ENCODE measurements around the gene GRAP2.

Gene GRAP2

GRCh38 chr22:39955675-39956074 is 54.8 kb downstream of the GRAP2 start:
- TF ChIP-seq CTCF (IDR thresholded peaks at IDR 0.05; ENCODE audit: low read depth, low read length): no peak
- H3K4me3 ChIP-seq (ENCODE audit: low read depth, low read length): no peak overlapping the region
- H3K36me3 ChIP-seq: no peaks in the 10 kb centered on the region
- no peak for DNase-seq
- peaks cover 6% of the 10 kb centered on the region for H3K4me1 ChIP-seq
- H3K27me3 ChIP-seq: no peaks in the 10 kb centered on the region
- H3K9me3 ChIP-seq: no peaks in the 10 kb centered on the region

- Histone ChIP-seq H3K9me3 (no peaks in the 10 kb centered on the region), H3K4me1 (peaks cover 6% of the 10 kb centered on the region), H3K27me3 (no peaks in the 10 kb centered on the region), H3K36me3 (no peaks in the 10 kb centered on the region), H3K4me3 (ENCODE audit: low read depth, low read length) (no peak overlapping the region)
- TF ChIP-seq CTCF (IDR thresholded peaks at IDR 0.05; ENCODE audit: low read depth, low read length): no peak
- DNase-seq: no peak
These were observed 56.2 kb downstream of the GRAP2 start for GRCh38 chr22:39956932-39957664.

- H3K4me1 ChIP-seq: peaks cover 6% of the 10 kb centered on the region
- DNase-seq: no peak
- H3K4me3 ChIP-seq (ENCODE audit: low read depth, low read length): no peak overlapping the region
- no peaks in the 10 kb centered on the region for H3K27me3 ChIP-seq
- H3K9me3 ChIP-seq: no peaks in the 10 kb centered on the region
- H3K36me3 ChIP-seq: no peaks in the 10 kb centered on the region
- no peak for TF ChIP-seq CTCF (IDR thresholded peaks at IDR 0.05; ENCODE audit: low read depth, low read length)
These were observed 57.3 kb downstream of the GRAP2 start for GRCh38 chr22:39958009-39958711.

- Histone ChIP-seq H3K27me3 (no peaks in the 10 kb centered on the region), H3K4me1 (peaks cover 6% of the 10 kb centered on the region), H3K9me3 (no peaks in the 10 kb centered on the region), H3K4me3 (ENCODE audit: low read depth, low read length) (no peak overlapping the region), H3K36me3 (no peaks in the 10 kb centered on the region)
- no peak for TF ChIP-seq CTCF (IDR thresholded peaks at IDR 0.05; ENCODE audit: low read depth, low read length)
- DNase-seq: no peak
These were observed 58.2 kb downstream of the GRAP2 start for GRCh38 chr22:39958949-39959639.

- peak; percentile 79 for DNase-seq
- no peaks in the 10 kb centered on the region for H3K36me3 ChIP-seq
- peaks cover 6% of the 10 kb centered on the region for H3K4me1 ChIP-seq
- H3K27me3 ChIP-seq: no peaks in the 10 kb centered on the region
- no peak within 1 kb of the TSS for H3K4me3 ChIP-seq (ENCODE audit: low read depth, low read length)
- peak; percentile 65 for TF ChIP-seq CTCF (IDR thresholded peaks at IDR 0.05; ENCODE audit: low read depth, low read length)
- H3K9me3 ChIP-seq: no peaks in the 10 kb centered on the region
These were observed 59.0 kb downstream of the GRAP2 start, which contains the start of gene TMA7B for GRCh38 chr22:39959640-39960447. TSS of gene TMA7B (plus strand) at chr22:39960397. CDS start at chr22:39964375, 3,978 bp downstream.
